Measurements from ENCODE around the gene SRRM4.

The SRRM4 gene

DNA sequence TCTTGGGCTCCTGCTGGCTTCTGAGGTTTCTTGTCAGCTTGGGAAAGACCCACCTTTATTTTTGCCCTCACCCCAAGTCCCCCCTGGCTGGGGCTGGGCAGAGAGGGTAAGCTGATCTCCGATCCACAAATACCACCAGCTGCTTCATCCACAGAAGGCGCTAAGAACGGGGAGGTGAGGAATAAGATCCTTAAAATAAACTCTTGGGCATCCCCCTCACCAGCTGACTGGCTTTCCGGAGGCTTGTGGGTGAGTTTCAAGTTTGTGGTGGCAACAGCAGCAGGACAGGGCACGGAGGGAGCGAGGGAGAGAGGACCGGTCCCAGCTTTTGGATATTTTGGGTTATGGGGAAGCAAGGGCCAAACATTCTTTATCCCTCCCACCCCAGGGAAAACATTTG is 176.6 kb downstream of the SRRM4 start:
- Histone ChIP-seq H3K36me3 (ENCODE audit: control insufficient read depth, low read length) (no peaks in the 10 kb centered on the region), H3K9me3 (ENCODE audit: control insufficient read depth, insufficient read depth, low read length) (no peaks in the 10 kb centered on the region), H3K4me2 (ENCODE audit: low read length) (no peak overlapping the region), H3K9me2 (replicated peaks; ENCODE audit: control insufficient read depth, low read length) (no peaks in the 10 kb centered on the region), H3K4me3 (ENCODE audit: low read length) (no peak overlapping the region), H3K4me1 (ENCODE audit: control insufficient read depth, low read length) (no peaks in the 10 kb centered on the region), H3F3A (ENCODE audit: control insufficient read depth, insufficient read depth) (no peaks in the 10 kb centered on the region), H3K27ac (ENCODE audit: low read depth, low read length) (no peak overlapping the region), H4K20me1 (ENCODE audit: control insufficient read depth, insufficient read depth, low read depth, low read length) (no peaks in the 10 kb centered on the region), H3K79me2 (ENCODE audit: control insufficient read depth, low read length) (no peaks in the 10 kb centered on the region), H3K27me3 (ENCODE audit: control insufficient read depth, low read length) (no peaks in the 10 kb centered on the region)
- TF ChIP-seq, protein P1, sequence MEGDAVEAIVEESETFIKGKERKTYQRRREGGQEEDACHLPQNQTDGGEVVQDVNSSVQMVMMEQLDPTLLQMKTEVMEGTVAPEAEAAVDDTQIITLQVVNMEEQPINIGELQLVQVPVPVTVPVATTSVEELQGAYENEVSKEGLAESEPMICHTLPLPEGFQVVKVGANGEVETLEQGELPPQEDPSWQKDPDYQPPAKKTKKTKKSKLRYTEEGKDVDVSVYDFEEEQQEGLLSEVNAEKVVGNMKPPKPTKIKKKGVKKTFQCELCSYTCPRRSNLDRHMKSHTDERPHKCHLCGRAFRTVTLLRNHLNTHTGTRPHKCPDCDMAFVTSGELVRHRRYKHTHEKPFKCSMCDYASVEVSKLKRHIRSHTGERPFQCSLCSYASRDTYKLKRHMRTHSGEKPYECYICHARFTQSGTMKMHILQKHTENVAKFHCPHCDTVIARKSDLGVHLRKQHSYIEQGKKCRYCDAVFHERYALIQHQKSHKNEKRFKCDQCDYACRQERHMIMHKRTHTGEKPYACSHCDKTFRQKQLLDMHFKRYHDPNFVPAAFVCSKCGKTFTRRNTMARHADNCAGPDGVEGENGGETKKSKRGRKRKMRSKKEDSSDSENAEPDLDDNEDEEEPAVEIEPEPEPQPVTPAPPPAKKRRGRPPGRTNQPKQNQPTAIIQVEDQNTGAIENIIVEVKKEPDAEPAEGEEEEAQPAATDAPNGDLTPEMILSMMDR (IDR thresholded peaks at IDR 0.05; ENCODE audit: low read depth, low read length, poor library complexity, severe bottlenecking) = no peak
- no peak for TF ChIP-seq EZH2phosphoT487 (IDR thresholded peaks at IDR 0.05; ENCODE audit: borderline replicate concordance, low read length)

DNA sequence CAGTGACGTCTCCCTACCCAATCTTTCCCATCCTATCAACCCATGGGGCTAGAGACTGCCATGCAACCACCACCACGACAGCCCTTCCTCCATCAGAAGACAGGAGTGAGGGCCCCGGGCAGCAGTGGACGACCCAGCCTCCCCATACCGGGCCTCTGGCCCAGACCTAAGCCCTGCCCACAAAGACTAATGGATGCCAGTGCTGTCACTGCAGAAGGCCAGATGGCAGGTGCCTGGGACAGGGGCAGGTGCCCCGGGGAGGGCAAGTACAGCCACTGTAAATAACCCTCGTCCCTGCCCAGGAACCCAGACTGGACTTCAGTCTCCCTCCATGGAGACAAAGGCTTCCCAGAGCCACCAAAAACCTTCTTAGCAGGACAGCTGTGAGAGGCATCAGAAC is 177.1 kb downstream of the SRRM4 start:
- Histone ChIP-seq H3K4me3 (ENCODE audit: low read length) (no peak overlapping the region), H3K9me2 (replicated peaks; ENCODE audit: control insufficient read depth, low read length) (no peaks in the 10 kb centered on the region), H3K9me3 (ENCODE audit: control insufficient read depth, insufficient read depth, low read length) (no peaks in the 10 kb centered on the region)

DNA sequence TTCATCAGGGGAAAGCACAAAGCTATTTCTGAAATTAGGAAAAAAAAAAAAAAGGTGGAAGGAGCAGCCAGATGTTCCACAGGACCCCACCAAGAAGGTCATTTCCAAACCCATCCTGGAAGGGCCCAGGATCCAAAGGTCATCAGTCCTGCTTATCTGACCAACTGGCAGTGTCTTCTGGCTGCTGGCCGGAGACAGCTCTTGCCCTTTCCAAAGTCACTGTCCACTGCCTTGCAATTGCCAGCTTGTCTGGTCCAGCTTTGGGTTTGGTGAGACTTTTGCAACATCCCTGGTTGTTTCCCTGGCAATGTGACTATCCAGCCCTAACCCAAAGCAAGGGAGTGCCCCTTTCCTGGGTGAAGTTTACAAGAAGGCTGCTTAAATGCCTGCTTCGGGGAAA is 178.5 kb downstream of the SRRM4 start:
- no peaks in the 10 kb centered on the region for H4K20me1 ChIP-seq (ENCODE audit: control insufficient read depth, insufficient read depth, low read depth, low read length)
- no peaks in the 10 kb centered on the region for H3K36me3 ChIP-seq (ENCODE audit: control insufficient read depth, low read length)
- no peaks in the 10 kb centered on the region for H3K9me2 ChIP-seq (replicated peaks; ENCODE audit: control insufficient read depth, low read length)
- TF ChIP-seq EZH2phosphoT487 (IDR thresholded peaks at IDR 0.05; ENCODE audit: borderline replicate concordance, low read length) = no peak
- TF ChIP-seq, protein P1 (IDR thresholded peaks at IDR 0.05; ENCODE audit: low read depth, low read length, poor library complexity, severe bottlenecking) = no peak
- no peak overlapping the region for H3K4me2 ChIP-seq (ENCODE audit: low read length)
- H3K4me1 ChIP-seq (ENCODE audit: control insufficient read depth, low read length) = no peaks in the 10 kb centered on the region
- no peak overlapping the region for H3K27ac ChIP-seq (ENCODE audit: low read depth, low read length)
- no peaks in the 10 kb centered on the region for H3K79me2 ChIP-seq (ENCODE audit: control insufficient read depth, low read length)
- H3F3A ChIP-seq (ENCODE audit: control insufficient read depth, insufficient read depth) = no peaks in the 10 kb centered on the region
- no peaks in the 10 kb centered on the region for H3K9me3 ChIP-seq (ENCODE audit: control insufficient read depth, insufficient read depth, low read length)
- H3K4me3 ChIP-seq (ENCODE audit: low read length) = no peak overlapping the region
- H3K27me3 ChIP-seq (ENCODE audit: control insufficient read depth, low read length) = no peaks in the 10 kb centered on the region

More for the DNA sequence above, 177.1 kb downstream of the SRRM4 start:
- no peaks in the 10 kb centered on the region for H3K4me1 ChIP-seq (ENCODE audit: control insufficient read depth, low read length)
- H3F3A ChIP-seq (ENCODE audit: control insufficient read depth, insufficient read depth) = no peaks in the 10 kb centered on the region
- no peaks in the 10 kb centered on the region for H4K20me1 ChIP-seq (ENCODE audit: control insufficient read depth, insufficient read depth, low read depth, low read length)
- H3K27ac ChIP-seq (ENCODE audit: low read depth, low read length) = no peak overlapping the region
- no peaks in the 10 kb centered on the region for H3K27me3 ChIP-seq (ENCODE audit: control insufficient read depth, low read length)
- TF ChIP-seq, protein P1 (IDR thresholded peaks at IDR 0.05; ENCODE audit: low read depth, low read length, poor library complexity, severe bottlenecking) = no peak
- no peak for TF ChIP-seq EZH2phosphoT487 (IDR thresholded peaks at IDR 0.05; ENCODE audit: borderline replicate concordance, low read length)
- no peak overlapping the region for H3K4me2 ChIP-seq (ENCODE audit: low read length)
- no peaks in the 10 kb centered on the region for H3K79me2 ChIP-seq (ENCODE audit: control insufficient read depth, low read length)
- H3K36me3 ChIP-seq (ENCODE audit: control insufficient read depth, low read length) = no peaks in the 10 kb centered on the region

DNA sequence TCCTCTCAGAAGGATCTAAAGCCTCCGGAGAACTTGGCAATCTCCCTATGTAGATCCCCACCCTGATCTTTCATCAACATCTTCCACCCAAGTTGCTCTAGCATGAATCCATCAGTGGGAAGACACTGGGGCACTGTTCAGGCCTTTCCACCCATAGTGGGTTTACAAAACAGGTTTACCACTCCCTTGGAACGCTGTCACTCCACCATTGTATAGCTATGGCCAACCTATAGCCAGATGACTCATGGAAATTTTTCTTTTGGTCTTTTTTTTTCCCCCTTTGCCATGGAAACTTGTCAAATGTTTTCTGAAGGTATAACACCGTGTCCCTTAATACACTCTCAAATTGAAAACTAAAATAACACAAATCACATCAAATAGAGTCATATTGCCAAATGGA is 186.6 kb downstream of the SRRM4 start:
- no peaks in the 10 kb centered on the region for H3K36me3 ChIP-seq (ENCODE audit: control insufficient read depth, low read length)
- H3K9me3 ChIP-seq (ENCODE audit: control insufficient read depth, insufficient read depth, low read length) = no peaks in the 10 kb centered on the region
- no peaks in the 10 kb centered on the region for H3K27me3 ChIP-seq (ENCODE audit: control insufficient read depth, low read length)
- H3K4me2 ChIP-seq (ENCODE audit: low read length) = no peak overlapping the region
- H3K4me1 ChIP-seq (ENCODE audit: control insufficient read depth, low read length) = no peaks in the 10 kb centered on the region
- H4K20me1 ChIP-seq (ENCODE audit: control insufficient read depth, insufficient read depth, low read depth, low read length) = no peaks in the 10 kb centered on the region
- H3K4me3 ChIP-seq (ENCODE audit: low read length) = no peak overlapping the region
- H3K9me2 ChIP-seq (replicated peaks; ENCODE audit: control insufficient read depth, low read length) = no peaks in the 10 kb centered on the region
- no peak overlapping the region for H3K27ac ChIP-seq (ENCODE audit: low read depth, low read length)
- H3K79me2 ChIP-seq (ENCODE audit: control insufficient read depth, low read length) = no peaks in the 10 kb centered on the region
- TF ChIP-seq, protein P1 (IDR thresholded peaks at IDR 0.05; ENCODE audit: low read depth, low read length, poor library complexity, severe bottlenecking) = no peak
- no peak for TF ChIP-seq EZH2phosphoT487 (IDR thresholded peaks at IDR 0.05; ENCODE audit: borderline replicate concordance, low read length)
- H3F3A ChIP-seq (ENCODE audit: control insufficient read depth, insufficient read depth) = no peaks in the 10 kb centered on the region

All from DOHH2 (cell line).